OCI-LY3 (cell line): ENCODE data around the gene RSPO3.

Experiments
- H2AFZ ChIP-seq: fragments of 200-600, 300-600 bp; shearing (Covaris generic); 2 replicates; pipeline ENCODE4 v1.6.0; 2014; ENCODE audit warnings: antibody characterized with exemption, low read depth, low read length
- H3K27ac ChIP-seq: fragments of 200-600, 300-600 bp; sonication (generic); 2 replicates; pipeline ENCODE4 v1.5.1; 2014; ENCODE audit warnings: mild to moderate bottlenecking, low read length, moderate library complexity, mixed read lengths
- H3K27me3 ChIP-seq: fragments of 200-600, 300-600 bp; sonication (generic); 2 replicates; pipeline ENCODE4 v1.6.1; 2014; ENCODE audit warnings: low read depth, low read length, mixed read lengths
- H3K36me3 ChIP-seq: fragments of 200-600, 300-600 bp; sonication (generic); replicated peaks from 2 replicates; pipeline ENCODE3; 2014; ENCODE audit warnings: low read depth, low read length, mixed read lengths
- H3K4me1 ChIP-seq: fragments of 300-600, 200-600 bp; sonication (generic); 2 replicates; pipeline ENCODE4 v1.6.1; 2014; ENCODE audit warnings: low read length, mixed read lengths
- H3K4me2 ChIP-seq: fragments of 200-600, 300-600 bp; sonication (generic); 2 replicates; pipeline ENCODE4 v1.6.1; 2014; ENCODE audit warnings: low read length, mixed read lengths
- H3K4me3 ChIP-seq: fragments of 300-600, 200-600 bp; sonication (generic); 2 replicates; pipeline ENCODE4 v1.5.1; 2014; ENCODE audit warnings: antibody characterized with exemption, mild to moderate bottlenecking, low read length, moderate library complexity
- H3K79me2 ChIP-seq: fragments of 300-600, 200-600 bp; shearing (Covaris generic); 2 replicates; pipeline ENCODE4 v1.6.1; 2014; ENCODE audit warnings: mild to moderate bottlenecking, low read length, mixed read lengths
- H3K9ac ChIP-seq: fragments of 300-600, 200-600 bp; shearing (Covaris generic); 2 replicates; pipeline ENCODE4 v1.6.0; 2014; ENCODE audit warnings: mild to moderate bottlenecking, low read length, moderate library complexity
- H3K9me3 ChIP-seq: fragments of 200-600, 300-600 bp; shearing (Covaris generic); 2 replicates; pipeline ENCODE4 v1.6.1; 2014; ENCODE audit warnings: low read length, mixed read lengths; ENCODE audit not compliant: insufficient read depth
- H4K20me1 ChIP-seq: fragments of 200-600, 300-600 bp; sonication (generic); 2 replicates; pipeline ENCODE4 v1.6.1; 2016; ENCODE audit warnings: low read length, mixed read lengths; ENCODE audit not compliant: insufficient read depth
- CTCF ChIP-seq: fragments of 200-600, 300-600 bp; sonication (generic); IDR thresholded peaks from 2 replicates; pipeline ENCODE4 v1.5.1; 2014; ENCODE audit warnings: antibody characterized with exemption, low read length, low read depth
- EZH2phosphoT487 ChIP-seq: fragments of 200-600 bp; shearing (Covaris generic); IDR thresholded peaks from 2 replicates; pipeline ENCODE4 v1.6.1; 2018; ENCODE audit warnings: antibody characterized with exemption, mixed run types, low read depth

RSPO3 gene

GRCh38 chr6:127201321-127201720 is 82.8 kb downstream of the RSPO3 start:
- no peaks in the 10 kb centered on the region for H3K79me2 ChIP-seq
- H3K27me3 ChIP-seq, result no peaks in the 10 kb centered on the region
- no peaks in the 10 kb centered on the region for H3K36me3 ChIP-seq
- H3K9ac ChIP-seq, result no peak overlapping the region
- no peak overlapping the region for H3K4me3 ChIP-seq
- H4K20me1 ChIP-seq, result no peaks in the 10 kb centered on the region
- no peak overlapping the region for H3K4me2 ChIP-seq
- H3K4me1 ChIP-seq, result no peaks in the 10 kb centered on the region
- no peak overlapping the region for H2AFZ ChIP-seq
- H3K27ac ChIP-seq, result no peak overlapping the region
- no peaks in the 10 kb centered on the region for H3K9me3 ChIP-seq
- TF ChIP-seq EZH2phosphoT487 (no peak), CTCF (no peak)

GRCh38 chr6:127202676-127203075 is 84.2 kb downstream of the RSPO3 start:
- Histone ChIP-seq H3K36me3 (no peaks in the 10 kb centered on the region), H3K27me3 (no peaks in the 10 kb centered on the region), H3K79me2 (no peaks in the 10 kb centered on the region), H3K4me1 (no peaks in the 10 kb centered on the region), H3K9ac (no peak overlapping the region), H3K9me3 (no peaks in the 10 kb centered on the region), H3K27ac (no peak overlapping the region), H3K4me2 (no peak overlapping the region), H4K20me1 (no peaks in the 10 kb centered on the region), H2AFZ (no peak overlapping the region), H3K4me3 (no peak overlapping the region)
- TF ChIP-seq EZH2phosphoT487, result no peak
- no peak for TF ChIP-seq CTCF

- Histone ChIP-seq H3K9ac (no peak overlapping the region), H4K20me1 (no peaks in the 10 kb centered on the region), H3K4me1 (no peaks in the 10 kb centered on the region), H3K4me2 (no peak overlapping the region), H2AFZ (no peak overlapping the region), H3K4me3 (no peak overlapping the region), H3K9me3 (no peaks in the 10 kb centered on the region), H3K36me3 (no peaks in the 10 kb centered on the region), H3K27ac (no peak overlapping the region), H3K79me2 (no peaks in the 10 kb centered on the region), H3K27me3 (no peaks in the 10 kb centered on the region)
- no peak for TF ChIP-seq CTCF
- TF ChIP-seq EZH2phosphoT487, result no peak
Measured at GRCh38 chr6:127204281-127204680, 85.8 kb downstream of the RSPO3 start.

- no peak overlapping the region for H3K4me2 ChIP-seq
- no peaks in the 10 kb centered on the region for H3K36me3 ChIP-seq
- H3K9me3 ChIP-seq, result no peaks in the 10 kb centered on the region
- H3K4me1 ChIP-seq, result no peaks in the 10 kb centered on the region
- H3K79me2 ChIP-seq, result no peaks in the 10 kb centered on the region
- H2AFZ ChIP-seq, result no peak overlapping the region
- no peak overlapping the region for H3K4me3 ChIP-seq
- no peaks in the 10 kb centered on the region for H4K20me1 ChIP-seq
- TF ChIP-seq EZH2phosphoT487 (no peak), CTCF (no peak)
- H3K9ac ChIP-seq, result no peak overlapping the region
- no peaks in the 10 kb centered on the region for H3K27me3 ChIP-seq
- no peak overlapping the region for H3K27ac ChIP-seq
Measured at GRCh38 chr6:127205036-127205435, 86.6 kb downstream of the RSPO3 start.
